Activated CD8-positive, alpha-beta memory T cell treated with anti-CD3 and anti-CD28 coated beads, Interleukin-2, amount 50 U/mL, for 1 hour (primary cell): ENCODE measurements around the gene KCNIP3.
"Not testable (repeated sequence)": the region's sequence is repeated elsewhere in the genome, so short reads cannot be mapped to it uniquely, and the experiment has no call there.

Experiments used
- DNase-seq: peaks from one replicate; pipeline ENCODE4 v3.0.0-alpha.2; 2020; ENCODE audit errors: extremely low read depth

KCNIP3 gene

GRCh38 chr2:95296880-95297487 lies at the start of gene KCNIP3:
Gene KCNIP3, plus strand, starts transcription at chr2:95297347. Its CDS starts 92 bp downstream, at chr2:95297439.
- DNase-seq, result no peak

GRCh38 chr2:95258271-95258670 lies 38.9 kb upstream of the KCNIP3 start:
- no peak for DNase-seq

- no peak for DNase-seq
Observed at GRCh38 chr2:95260028-95261023, 36.8 kb upstream of the KCNIP3 start.

- DNase-seq, result no peak
Observed at GRCh38 chr2:95261602-95262001, 35.5 kb upstream of the KCNIP3 start.

GRCh38 chr2:95262896-95263542 lies 34.1 kb upstream of the KCNIP3 start:
- no peak for DNase-seq

- no peak for DNase-seq
Observed at GRCh38 chr2:95264624-95265023, 32.5 kb upstream of the KCNIP3 start.

- DNase-seq, result no peak
Observed at GRCh38 chr2:95265182-95265581, 32.0 kb upstream of the KCNIP3 start.

- no peak for DNase-seq
Observed at GRCh38 chr2:95266781-95267430, 30.2 kb upstream of the KCNIP3 start.

- DNase-seq, result no peak
Observed at GRCh38 chr2:95267458-95268210, 29.5 kb upstream of the KCNIP3 start.

GRCh38 chr2:95268211-95269035 lies 28.7 kb upstream of the KCNIP3 start:
- DNase-seq, result no peak

- no peak for DNase-seq
Observed at GRCh38 chr2:95269036-95269680, 28.0 kb upstream of the KCNIP3 start.

- not testable (repeated sequence) for DNase-seq
Observed at GRCh38 chr2:95269745-95270144, 27.4 kb upstream of the KCNIP3 start.

GRCh38 chr2:95270541-95271081 lies 26.5 kb upstream of the KCNIP3 start:
- DNase-seq, result no peak

- no peak for DNase-seq
Observed at GRCh38 chr2:95271381-95271971, 25.7 kb upstream of the KCNIP3 start.

GRCh38 chr2:95272299-95272751 lies 24.8 kb upstream of the KCNIP3 start:
- DNase-seq, result no peak

- DNase-seq, result no peak
Observed at GRCh38 chr2:95272781-95273180, 24.4 kb upstream of the KCNIP3 start.

- DNase-seq, result no peak
Observed at GRCh38 chr2:95273566-95274290, 23.4 kb upstream of the KCNIP3 start.
